H9 (cell line): ENCODE measurements around the gene GHRHR. TPM values are rescaled to one million over a fixed set of nuclear protein-coding genes. Genes with fewer than 3 reads are reported as not detected.

ENCODE experiments used
- DNase-seq: peaks from one replicate; pipeline ENCODE4 v3.0.0-alpha.2; 2017
- H2AFZ ChIP-seq: one replicate; pipeline ENCODE4 v1.6.1; 2013; ENCODE audit warnings: mild to moderate bottlenecking, low read length, control low read depth, moderate library complexity
- H2AK5ac ChIP-seq: 2 replicates; pipeline ENCODE4 v1.6.1; 2013; ENCODE audit warnings: low read length, control low read depth, mixed read lengths; ENCODE audit not compliant: insufficient read length
- H2BK120ac ChIP-seq: one replicate; pipeline ENCODE4 v1.6.1; 2013; ENCODE audit warnings: low read depth, mild to moderate bottlenecking, low read length, control low read depth, inconsistent platforms; ENCODE audit not compliant: poor library complexity, severe bottlenecking
- H2BK12ac ChIP-seq: 2 replicates; pipeline ENCODE4 v1.6.1; 2013; ENCODE audit warnings: low read length, control low read depth, mixed read lengths, low read depth; ENCODE audit not compliant: insufficient read length
- H2BK15ac ChIP-seq: 2 replicates; pipeline ENCODE4 v1.6.1; 2013; ENCODE audit warnings: low read depth, low read length, control low read depth
- H2BK20ac ChIP-seq: one replicate; pipeline ENCODE4 v1.6.1; 2013; ENCODE audit warnings: low read depth, mild to moderate bottlenecking, low read length, control low read depth, inconsistent platforms; ENCODE audit not compliant: poor library complexity, severe bottlenecking
- H2BK5ac ChIP-seq: 2 replicates; pipeline ENCODE4 v1.6.1; 2013; ENCODE audit warnings: low read length, control low read depth, mixed read lengths; ENCODE audit not compliant: insufficient read length
- H3K14ac ChIP-seq: 2 replicates; pipeline ENCODE4 v1.6.1; 2013; ENCODE audit warnings: low read length, control low read depth; ENCODE audit not compliant: insufficient read depth
- H3K18ac ChIP-seq: 2 replicates; pipeline ENCODE4 v1.6.1; 2013; ENCODE audit warnings: low read depth, mild to moderate bottlenecking, mixed read lengths, low read length, control low read depth; ENCODE audit not compliant: insufficient read length
- H3K23ac ChIP-seq: 2 replicates; pipeline ENCODE4 v1.6.1; 2013; ENCODE audit warnings: low read length, control low read depth, mixed read lengths, low read depth; ENCODE audit not compliant: insufficient read length
- H3K23me2 ChIP-seq: 2 replicates; pipeline ENCODE4 v1.6.1; 2013; ENCODE audit warnings: low read depth, mild to moderate bottlenecking, mixed read lengths, low read length, control low read depth; ENCODE audit not compliant: insufficient read length, poor library complexity, severe bottlenecking
- H3K27ac ChIP-seq: 2 replicates; pipeline ENCODE4 v1.5.1; 2013; ENCODE audit warnings: low read length, control low read depth, mixed read lengths, low read depth; ENCODE audit not compliant: insufficient read length
- H3K27me3 ChIP-seq: 2 replicates; pipeline ENCODE4 v1.6.1; 2013; ENCODE audit warnings: low read length, control low read depth, inconsistent platforms; ENCODE audit not compliant: insufficient read depth
- H3K4ac ChIP-seq: 2 replicates; pipeline ENCODE4 v1.6.1; 2013; ENCODE audit warnings: low read depth, mild to moderate bottlenecking, control low read depth, inconsistent platforms, low read length, moderate library complexity
- H3K4me1 ChIP-seq: 2 replicates; pipeline ENCODE4 v1.6.1; 2013; ENCODE audit warnings: low read length, control low read depth, inconsistent platforms; ENCODE audit not compliant: insufficient read depth
- H3K4me2 ChIP-seq: 2 replicates; pipeline ENCODE4 v1.6.1; 2013; ENCODE audit warnings: low read length, control low read depth, mixed read lengths; ENCODE audit not compliant: insufficient read length, insufficient read depth
- H3K56ac ChIP-seq: 2 replicates; pipeline ENCODE4 v1.6.1; 2013; ENCODE audit warnings: low read depth, mild to moderate bottlenecking, mixed read lengths, low read length, control low read depth; ENCODE audit not compliant: insufficient read length
- H3K79me1 ChIP-seq: 2 replicates; pipeline ENCODE4 v1.6.1; 2013; ENCODE audit warnings: low read depth, mild to moderate bottlenecking, moderate library complexity, low read length, control low read depth, inconsistent platforms; ENCODE audit not compliant: insufficient read depth, poor library complexity, severe bottlenecking
- H3K79me2 ChIP-seq: 2 replicates; pipeline ENCODE4 v1.6.1; 2013; ENCODE audit warnings: low read length, control low read depth, inconsistent platforms; ENCODE audit not compliant: insufficient read depth
- H3K9ac ChIP-seq: 2 replicates; pipeline ENCODE4 v1.6.1; 2013; ENCODE audit warnings: low read length, control low read depth, mixed read lengths; ENCODE audit not compliant: insufficient read length; ENCODE audit errors: extremely low read depth
- H3K9me3 ChIP-seq: one replicate; pipeline ENCODE4 v1.6.1; 2013; ENCODE audit warnings: low read depth, low read length, inconsistent platforms; ENCODE audit not compliant: control insufficient read depth
- H3T11ph ChIP-seq: one replicate; pipeline ENCODE4 v1.6.1; 2013; ENCODE audit warnings: mild to moderate bottlenecking, low read length, control low read depth, inconsistent platforms
- H4K20me1 ChIP-seq: one replicate; pipeline ENCODE4 v1.6.1; 2013; ENCODE audit not compliant: control insufficient read depth, insufficient read length, insufficient read depth
- H4K5ac ChIP-seq: 2 replicates; pipeline ENCODE4 v1.6.1; 2013; ENCODE audit warnings: low read depth, mild to moderate bottlenecking, mixed read lengths, low read length, control low read depth; ENCODE audit not compliant: insufficient read length
- H4K8ac ChIP-seq: replicated peaks from 2 replicates; pipeline ENCODE4 v1.6.1; 2013; ENCODE audit warnings: low read length, control low read depth, mixed read lengths, low read depth; ENCODE audit not compliant: insufficient read length
- H4K91ac ChIP-seq: 2 replicates; pipeline ENCODE4 v1.6.1; 2013; ENCODE audit warnings: low read depth, mild to moderate bottlenecking, moderate library complexity, mixed read lengths, low read length, control low read depth; ENCODE audit not compliant: insufficient read length
- H3K27ac Mint-ChIP-seq, 3 experiments: 2 replicates in 2 of 3; 3 replicates in 1 of 3; pipeline ENCODE4 v1.8.0; 2020 to 2021; ENCODE audit warnings: mixed read lengths in 3 of 3, mild to moderate bottlenecking in 1 of 3, moderate library complexity in 1 of 3
- H3K27me3 Mint-ChIP-seq: 2 replicates; pipeline ENCODE4 v1.8.0; 2021; ENCODE audit warnings: low read depth, mild to moderate bottlenecking, moderate library complexity, mixed read lengths
- H3K36me3 Mint-ChIP-seq, 3 experiments: 2 replicates in 2 of 3; 3 replicates in 1 of 3; pipeline ENCODE4 v1.8.0; 2020 to 2021; ENCODE audit warnings: low read depth in 3 of 3, mixed read lengths in 3 of 3; ENCODE audit not compliant: insufficient read depth in 1 of 3
- H3K4me1 Mint-ChIP-seq, 2 experiments: 2 replicates each; pipeline ENCODE4 v1.8.0; 2020; ENCODE audit warnings: mixed read lengths in 2 of 2
- H3K4me3 Mint-ChIP-seq, 2 experiments: 2 replicates in 1 of 2; 3 replicates in 1 of 2; pipeline ENCODE4 v1.8.0; 2020 to 2021; ENCODE audit warnings: mild to moderate bottlenecking in 2 of 2, mixed read lengths in 2 of 2, moderate library complexity in 1 of 2
- H3K9me3 Mint-ChIP-seq, 2 experiments: 2 replicates in 1 of 2; 3 replicates in 1 of 2; pipeline ENCODE4 v1.8.0; 2020; ENCODE audit warnings: mild to moderate bottlenecking in 2 of 2, mixed read lengths in 2 of 2, moderate library complexity in 1 of 2
- CTCF ChIP-seq: fragments of 200-600 bp; sonication (generic); conservative IDR thresholded peaks from 3 replicates; pipeline ENCODE4 v1.8.0; 2021; ENCODE audit warnings: antibody characterized with exemption, mild to moderate bottlenecking
- WGBS: extraction: QIAGEN DNeasy Blood & Tissue Kit; methylation state at CpG from one replicate; pipeline ENCODE4 v1.1.7; 2013; ENCODE audit warnings: missing lambda C conversion rate, low lambda C conversion rate, mixed read lengths; ENCODE audit not compliant: insufficient read length; ENCODE audit errors: extremely low coverage; 5-methylcytosine and 5-hydroxymethylcytosine counted together
- long read RNA-seq: library from polyadenylated mRNA; unstranded; transcript quantifications from one replicate; pipeline ENCODE4 v2.0.0, GENCODE V29; 2020
- total RNA-seq: library from RNA; stranded (reverse); gene quantifications from 2 replicates; pipeline ENCODE4 v1.2.1, GENCODE V29; 2021

GHRHR gene
- 5.9 and 7.4 TPM in 2 replicates for total RNA-seq
- long read RNA-seq, partial matches to known transcripts: 0 of 3 reads
- long read RNA-seq, other reads (novel, unspliced or antisense): 3 of 3 reads

DNA sequence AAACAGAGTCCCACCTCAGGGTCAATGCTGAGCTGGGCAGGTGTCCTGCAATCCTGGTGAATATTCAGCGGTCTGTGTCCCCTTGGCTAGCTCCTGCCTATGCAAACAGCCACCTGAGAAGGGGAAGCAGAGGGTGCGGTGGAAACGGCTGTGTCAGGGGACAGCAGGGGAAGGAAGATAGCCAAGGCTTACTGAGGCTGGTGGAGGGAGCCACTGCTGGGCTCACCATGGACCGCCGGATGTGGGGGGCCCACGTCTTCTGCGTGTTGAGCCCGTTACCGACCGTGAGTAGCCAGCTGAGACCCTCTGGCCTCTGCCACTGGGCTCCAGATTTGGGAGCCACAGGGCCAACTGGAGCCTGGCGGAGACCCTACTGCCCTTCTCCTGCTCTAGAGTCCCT is at the start of gene GHRHR:
GHRHR (plus strand) TSS at position 112 of the 400 bp plus-strand sequence; CDS start at position 228, 116 bp downstream.
- H3K9me3 ChIP-seq: no peaks in the 10 kb centered on the region
- H3K27ac ChIP-seq: no peak within 1 kb of the TSS
- H3K4ac ChIP-seq: no peak within 1 kb of the TSS
- no peak within 1 kb of the TSS for H3K56ac ChIP-seq
- H3K18ac ChIP-seq: no peak within 1 kb of the TSS
- no peaks in the 10 kb centered on the region for H3K79me1 ChIP-seq
- no peak for TF ChIP-seq CTCF
- H3K14ac ChIP-seq: no peak within 1 kb of the TSS; the same call in 1 of the 2 replicates
- no peak within 1 kb of the TSS for H2BK12ac ChIP-seq
- no peak within 1 kb of the TSS for H2BK5ac ChIP-seq
- H2BK20ac ChIP-seq: no peak within 1 kb of the TSS
- H3K79me2 ChIP-seq: no peaks in the 10 kb centered on the region
- no peak within 1 kb of the TSS for H2BK15ac ChIP-seq
- no CpG with 5 or more reads among the region's 11 CpGs for WGBS
- H3K23me2 ChIP-seq: no peaks in the 10 kb centered on the region
- H3K27me3 ChIP-seq: no peaks in the 10 kb centered on the region
- no peak for DNase-seq
- peaks cover under 1 to 4% of the 10 kb centered on the region in 2 experiments; a peak in 3 of 5 replicates for H3K9me3 Mint-ChIP-seq
- no peaks in the 10 kb centered on the region; the same call in none of the 2 replicates for H3K4me1 ChIP-seq
- H3T11ph ChIP-seq: no peak within 1 kb of the TSS
- H4K91ac ChIP-seq: no peak within 1 kb of the TSS
- no peak within 1 kb of the TSS for H4K5ac ChIP-seq
- H2AK5ac ChIP-seq: no peak within 1 kb of the TSS
- H3K4me2 ChIP-seq: no peak within 1 kb of the TSS
- H2BK120ac ChIP-seq: no peak within 1 kb of the TSS
- H3K27me3 Mint-ChIP-seq: peaks cover 32% of the 10 kb centered on the region
- H3K23ac ChIP-seq: no peak within 1 kb of the TSS
- no peaks in the 10 kb centered on the region; a peak in 1 of 7 replicates for H3K36me3 Mint-ChIP-seq
- no peak within 1 kb of the TSS for H3K4me3 Mint-ChIP-seq
- peaks cover 4% of the 10 kb centered on the region in 2 experiments; a peak in 2 of 4 replicates for H3K4me1 Mint-ChIP-seq
- no peaks in the 10 kb centered on the region for H4K20me1 ChIP-seq
- no peak within 1 kb of the TSS for H3K27ac Mint-ChIP-seq
- H4K8ac ChIP-seq: no peak within 1 kb of the TSS
- no peak within 1 kb of the TSS for H2AFZ ChIP-seq
- H3K9ac ChIP-seq: no peak within 1 kb of the TSS
